Daoy (cell line): ENCODE results near the gene PUDP. TPM values are rescaled to one million over a fixed set of nuclear protein-coding genes. Genes with fewer than 3 reads are reported as not detected.

Experiments
- DNase-seq: peaks from one replicate; pipeline ENCODE4 v3.0.0-alpha.2; 2015; ENCODE audit warnings: low read depth
- total RNA-seq: library from RNA; depleted of rRNA; stranded (reverse); fragments of >200 nt; shearing (Covaris generic); gene quantifications from 2 replicates; pipeline ENCODE4 v1.2.3, GENCODE V29; 2014

PUDP gene
- total RNA-seq, 1 experiment from 2014 or later = 6.8 TPM

- DNase-seq = no peak
Observed at GRCh38 chrX:7074148-7074907, 73.6 kb downstream of the PUDP start.

- DNase-seq = no peak
Observed at GRCh38 chrX:7073336-7073735, 74.6 kb downstream of the PUDP start.

- no peak for DNase-seq
Observed at GRCh38 chrX:7072856-7073255, 75.1 kb downstream of the PUDP start.

- DNase-seq = no peak
Observed at GRCh38 chrX:7071390-7071789, 76.6 kb downstream of the PUDP start.

GRCh38 chrX:7069556-7069955, 78.4 kb downstream of the PUDP start:
- no peak for DNase-seq

- DNase-seq = peak; percentile 72
Observed at GRCh38 chrX:7068939-7069367, 79.0 kb downstream of the PUDP start.

- DNase-seq = no peak
Observed at GRCh38 chrX:7067256-7067655, 80.7 kb downstream of the PUDP start.

GRCh38 chrX:7065473-7065872, 82.5 kb downstream of the PUDP start:
- no peak for DNase-seq

- no peak for DNase-seq
Observed at GRCh38 chrX:7062903-7063302, 85.0 kb downstream of the PUDP start.

GRCh38 chrX:7062276-7062675, 85.7 kb downstream of the PUDP start:
- no peak for DNase-seq

- no peak for DNase-seq
Observed at GRCh38 chrX:7061429-7061828, 86.5 kb downstream of the PUDP start.

- no peak for DNase-seq
Observed at GRCh38 chrX:7060444-7060843, 87.5 kb downstream of the PUDP start.

- no peak for DNase-seq
Observed at GRCh38 chrX:7059859-7060258, 88.1 kb downstream of the PUDP start.

GRCh38 chrX:7059214-7059838, 88.6 kb downstream of the PUDP start:
- DNase-seq = no peak

- no peak for DNase-seq
Observed at GRCh38 chrX:7055386-7056137, 92.4 kb downstream of the PUDP start.

- DNase-seq = no peak
Observed at GRCh38 chrX:7054219-7055216, 93.4 kb downstream of the PUDP start.

- no peak for DNase-seq
Observed at GRCh38 chrX:7052541-7052940, 95.4 kb downstream of the PUDP start.

GRCh38 chrX:7050271-7050670, 97.7 kb downstream of the PUDP start:
- no peak for DNase-seq

GRCh38 chrX:7047951-7048350, 100.0 kb downstream of the PUDP start:
- DNase-seq = no peak

GRCh38 chrX:7045238-7045955, 102.6 kb downstream of the PUDP start:
- no peak for DNase-seq
